Right atrium auricular region (tissue), 2 donors: Measurements from ENCODE around the gene FFAR3. TPM values are rescaled to one million over a fixed set of nuclear protein-coding genes. Genes with fewer than 3 reads are reported as not detected.

Source experiments
- DNase-seq: peaks from one replicate; pipeline ENCODE4 v3.0.0-alpha.2; 2019; ENCODE audit warnings: low spot score
- H3K27ac ChIP-seq, 2 donors: fragments of 200-600 bp; sonication (generic); 1 replicate in 1 of 2; 2 replicates in 1 of 2; pipeline ENCODE4 v1.5.1; 2016 to 2019
- H3K27me3 ChIP-seq, 2 donors: fragments of 200-600 bp; sonication (generic); one replicate each; pipeline versions ENCODE4 v1.5.1 to v1.6.0; 2017 to 2019
- H3K36me3 ChIP-seq: fragments of 200-600 bp; sonication (generic); one replicate; pipeline ENCODE4 v1.5.1; 2016
- H3K4me1 ChIP-seq, 2 donors: fragments of 200-600 bp; sonication (generic); one replicate each; pipeline versions ENCODE4 v1.5.1 to v1.6.0; 2017 to 2019
- H3K4me3 ChIP-seq, 2 donors: fragments of 200-600 bp; sonication (generic); 1 replicate in 1 of 2; 2 replicates in 1 of 2; pipeline ENCODE4 v1.5.1; 2017 to 2019; ENCODE audit warnings: mild to moderate bottlenecking in 1 of 2, moderate library complexity in 1 of 2
- H3K9me3 ChIP-seq, 2 donors: fragments of 200-600 bp; sonication (generic); one replicate each; pipeline ENCODE4 v1.5.1; 2019
- CTCF ChIP-seq, 2 donors: fragments of 200-600 bp; sonication (generic); IDR thresholded peaks; one replicate each; pipeline ENCODE4 v1.5.1; 2019; ENCODE audit warnings: antibody characterized with exemption in 2 of 2
- total RNA-seq, 2 donors: library from RNA; depleted of rRNA; stranded (reverse); fragments of >200 nt; gene quantifications; one replicate each; pipeline ENCODE4 v1.1.0, GENCODE V29; 2016

FFAR3 gene
- total RNA-seq, 2 donors from 2014 or later, result not detected

GRCh38 chr19:35316560-35316959 is 41.7 kb upstream of the FFAR3 start:
- Histone ChIP-seq H3K27ac (no peak overlapping the region), H3K4me3 (no peak overlapping the region), H3K27me3 (no peaks in the 10 kb centered on the region), H3K9me3 (no peaks in the 10 kb centered on the region), H3K4me1 (no peaks in the 10 kb centered on the region), H3K36me3 (no peaks in the 10 kb centered on the region)
- no peak for DNase-seq
- TF ChIP-seq CTCF (IDR thresholded peaks at IDR 0.05), result no peak

DNA sequence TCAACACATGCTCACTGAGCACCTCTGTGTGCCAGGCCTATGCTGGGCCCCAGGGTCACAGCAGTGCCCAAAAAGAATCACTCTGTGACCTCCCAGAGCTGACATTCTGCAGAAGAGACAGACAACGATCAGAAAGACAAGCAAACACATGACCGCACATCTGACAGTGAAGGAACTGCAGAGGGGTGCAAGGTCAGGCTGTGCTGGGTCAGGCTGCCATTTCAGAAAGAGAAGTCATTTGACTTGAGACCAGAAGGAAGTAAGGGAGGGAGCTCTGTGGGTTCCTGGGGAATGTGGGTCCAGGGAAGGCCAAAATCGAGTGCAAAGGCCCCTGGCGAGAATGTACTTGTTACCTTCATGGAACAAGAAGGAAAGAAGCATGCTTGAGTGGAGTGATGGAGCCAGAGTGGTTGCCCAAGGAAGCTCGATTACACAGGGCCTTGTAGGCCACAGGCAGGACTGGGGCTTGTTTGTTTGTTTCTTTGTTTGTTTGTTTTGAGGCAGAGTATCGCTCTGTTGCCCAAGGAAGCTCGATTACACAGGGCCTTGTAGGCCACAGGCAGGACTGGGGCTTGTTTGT is 40.7 kb upstream of the FFAR3 start:
- H3K4me1 ChIP-seq, result no peaks in the 10 kb centered on the region
- no peak for TF ChIP-seq CTCF (IDR thresholded peaks at IDR 0.05)
- H3K36me3 ChIP-seq, result no peaks in the 10 kb centered on the region
- peaks cover 0 to 8% of the 10 kb centered on the region in 2 donors for H3K9me3 ChIP-seq
- H3K27me3 ChIP-seq, result no peaks in the 10 kb centered on the region
- no peak overlapping the region for H3K4me3 ChIP-seq
- no peak overlapping the region for H3K27ac ChIP-seq
- no peak for DNase-seq

- DNase-seq, result peak; percentile 72
- no peak for TF ChIP-seq CTCF (IDR thresholded peaks at IDR 0.05)
- Histone ChIP-seq H3K27me3 (no peaks in the 10 kb centered on the region), H3K36me3 (no peaks in the 10 kb centered on the region), H3K27ac (no peak overlapping the region), H3K9me3 (peaks cover 0 to 8% of the 10 kb centered on the region in 2 donors), H3K4me1 (no peaks in the 10 kb centered on the region), H3K4me3 (no peak overlapping the region)
Observed at GRCh38 chr19:35318679-35319448, 39.4 kb upstream of the FFAR3 start.

- no peak for DNase-seq
Observed at GRCh38 chr19:35320065-35320713, 38.1 kb upstream of the FFAR3 start.

GRCh38 chr19:35321291-35321690 is 37.0 kb upstream of the FFAR3 start:
- peaks cover 0 to 8% of the 10 kb centered on the region in 2 donors for H3K9me3 ChIP-seq
- no peaks in the 10 kb centered on the region for H3K36me3 ChIP-seq
- DNase-seq, result no peak
- H3K4me1 ChIP-seq, result no peaks in the 10 kb centered on the region
- no peak for TF ChIP-seq CTCF (IDR thresholded peaks at IDR 0.05)
- no peaks in the 10 kb centered on the region for H3K27me3 ChIP-seq
- no peak overlapping the region for H3K27ac ChIP-seq
- H3K4me3 ChIP-seq, result no peak overlapping the region

More at GRCh38 chr19:35320065-35320713, 38.1 kb upstream of the FFAR3 start:
- H3K9me3 ChIP-seq, result peaks cover 0 to 8% of the 10 kb centered on the region in 2 donors
- no peak for TF ChIP-seq CTCF (IDR thresholded peaks at IDR 0.05)
- no peak overlapping the region for H3K27ac ChIP-seq
- no peaks in the 10 kb centered on the region for H3K27me3 ChIP-seq
- H3K4me3 ChIP-seq, result no peak overlapping the region
- no peaks in the 10 kb centered on the region for H3K4me1 ChIP-seq
- H3K36me3 ChIP-seq, result no peaks in the 10 kb centered on the region
